Lower leg skin (tissue), 4 donors: Measurements from ENCODE around the gene MBLAC2. TPM values are rescaled to one million over a fixed set of nuclear protein-coding genes. Genes with fewer than 3 reads are reported as not detected.

ENCODE experiments used
- total RNA-seq, 4 donors: library from RNA; depleted of rRNA; stranded (reverse); fragments of >200 nt; gene quantifications; one replicate each; pipeline ENCODE4 v1.1.0, GENCODE V29; 2016

MBLAC2 gene
- total RNA-seq, 4 donors from 2014 or later, result 6.1 to 6.9 (median 6.3) TPM

Other genes with a start within 250 kb of the MBLAC2 start
- 10 to 100 TPM in 2 of 4 donors, 1 to 10 TPM in 2; 6.3 to 12.4 (median 8.6) TPM for gene CETN3, start 65.0 kb downstream of the MBLAC2 start, total RNA-seq
- gene POLR3G, start 93 bp upstream of the MBLAC2 start, total RNA-seq, result 1 to 10 TPM in 3 of 4 donors, under 1 TPM in 1; 0.96 to 5.6 (median 1.7) TPM
- gene LYSMD3, start 54.8 kb upstream of the MBLAC2 start, total RNA-seq, result 10 to 100 TPM in 1 of 4 donors, 1 to 10 TPM in 3; 5.4 to 10.1 (median 7.4) TPM
- gene ADGRV1, start 84.0 kb upstream of the MBLAC2 start, total RNA-seq, result 1 to 10 TPM; 1.2 to 4.0 (median 2.7) TPM